GM19397 (cell line): Measurements from ENCODE around the gene SYT1.
"Not testable (repeated sequence)": the region's sequence is repeated elsewhere in the genome, so short reads cannot be mapped to it uniquely, and the experiment has no call there.

ENCODE experiments used
- ATAC-seq: cut with Tn5 transposase; IDR thresholded peaks from one replicate; pipeline ENCODE4 v1.9.1; 2021; ENCODE audit warnings: mild to moderate bottlenecking, moderate library complexity; ENCODE audit not compliant: unreplicated experiment

The SYT1 gene

GRCh38 chr12:79423560-79423959, 559.0 kb downstream of the SYT1 start:
- ATAC-seq = no peak

GRCh38 chr12:79424109-79424721, 559.6 kb downstream of the SYT1 start:
- ATAC-seq = no peak

GRCh38 chr12:79426121-79426520, 561.5 kb downstream of the SYT1 start:
- no peak for ATAC-seq

GRCh38 chr12:79426744-79427143, 562.2 kb downstream of the SYT1 start:
- not testable (repeated sequence) for ATAC-seq

GRCh38 chr12:79433465-79434072, 569.0 kb downstream of the SYT1 start:
- ATAC-seq = no peak

GRCh38 chr12:79434561-79434960, 570.0 kb downstream of the SYT1 start:
- ATAC-seq = no peak

GRCh38 chr12:79435742-79436141, 571.2 kb downstream of the SYT1 start:
- no peak for ATAC-seq

GRCh38 chr12:79438480-79439174, 574.1 kb downstream of the SYT1 start:
- no peak for ATAC-seq

GRCh38 chr12:79439175-79439825, 574.7 kb downstream of the SYT1 start:
- ATAC-seq = no peak

GRCh38 chr12:79441534-79441933, 577.0 kb downstream of the SYT1 start:
- ATAC-seq = no peak

GRCh38 chr12:79442396-79442795, 577.8 kb downstream of the SYT1 start:
- no peak for ATAC-seq

- ATAC-seq = no peak
Observed at GRCh38 chr12:79444089-79444488, 579.5 kb downstream of the SYT1 start.

- no peak for ATAC-seq
Observed at GRCh38 chr12:79448816-79449215, 584.2 kb downstream of the SYT1 start.

GRCh38 chr12:79451365-79451764, 586.8 kb downstream of the SYT1 start:
- no peak for ATAC-seq

- no peak for ATAC-seq
Observed at GRCh38 chr12:79451978-79452377, 587.4 kb downstream of the SYT1 start.

GRCh38 chr12:79452906-79453305, 588.3 kb downstream of the SYT1 start:
- ATAC-seq = no peak

- ATAC-seq = no peak
Observed at GRCh38 chr12:79453820-79454219, 589.2 kb downstream of the SYT1 start.

- ATAC-seq = no peak
Observed at GRCh38 chr12:79454338-79454843, 589.8 kb downstream of the SYT1 start.

- no peak for ATAC-seq
Observed at GRCh38 chr12:79455286-79455685, 590.7 kb downstream of the SYT1 start.

- no peak for ATAC-seq
Observed at GRCh38 chr12:79482323-79482722, 617.7 kb downstream of the SYT1 start.

- ATAC-seq = no peak
Observed at GRCh38 chr12:79482921-79483320, 618.3 kb downstream of the SYT1 start.

GRCh38 chr12:79486154-79486553, 621.6 kb downstream of the SYT1 start:
- no peak for ATAC-seq
